PFSK-1 (cell line): ENCODE measurements around the gene CYP26A1.

Source experiments
- FOXP2 ChIP-seq: optimal IDR thresholded peaks from 2 replicates; pipeline ENCODE3; 2011; ENCODE audit warnings: borderline replicate concordance, control low read depth, inconsistent platforms; ENCODE audit not compliant: insufficient read depth; ENCODE audit errors: extremely low read length, extremely low read depth
- POLR2AphosphoS5 ChIP-seq: IDR thresholded peaks from 2 replicates; pipeline ENCODE4 v1.6.1; 2012; ENCODE audit warnings: low read depth, mild to moderate bottlenecking, control low read depth, low read length, moderate library complexity
- SIN3A ChIP-seq: IDR thresholded peaks from 2 replicates; pipeline ENCODE4 v1.6.1; 2012; ENCODE audit warnings: mild to moderate bottlenecking, low read length, moderate library complexity, borderline replicate concordance; ENCODE audit not compliant: insufficient read depth
- TAF1 ChIP-seq: IDR thresholded peaks from 2 replicates; pipeline ENCODE4 v1.6.1; 2012; ENCODE audit warnings: low read length, control low read depth, borderline replicate concordance; ENCODE audit not compliant: insufficient read depth
- TF ChIP-seq, protein P1 (sequence below), 2 experiments: IDR thresholded peaks; 2 replicates each; pipeline versions ENCODE4 v1.6.1 to v1.8.0; 2011 to 2012; ENCODE audit warnings: low read depth in 2 of 2, low read length in 2 of 2, control low read depth in 1 of 2, inconsistent platforms in 1 of 2, mild to moderate bottlenecking in 1 of 2, moderate library complexity in 1 of 2; ENCODE audit not compliant: insufficient read depth in 1 of 2

Gene CYP26A1

DNA sequence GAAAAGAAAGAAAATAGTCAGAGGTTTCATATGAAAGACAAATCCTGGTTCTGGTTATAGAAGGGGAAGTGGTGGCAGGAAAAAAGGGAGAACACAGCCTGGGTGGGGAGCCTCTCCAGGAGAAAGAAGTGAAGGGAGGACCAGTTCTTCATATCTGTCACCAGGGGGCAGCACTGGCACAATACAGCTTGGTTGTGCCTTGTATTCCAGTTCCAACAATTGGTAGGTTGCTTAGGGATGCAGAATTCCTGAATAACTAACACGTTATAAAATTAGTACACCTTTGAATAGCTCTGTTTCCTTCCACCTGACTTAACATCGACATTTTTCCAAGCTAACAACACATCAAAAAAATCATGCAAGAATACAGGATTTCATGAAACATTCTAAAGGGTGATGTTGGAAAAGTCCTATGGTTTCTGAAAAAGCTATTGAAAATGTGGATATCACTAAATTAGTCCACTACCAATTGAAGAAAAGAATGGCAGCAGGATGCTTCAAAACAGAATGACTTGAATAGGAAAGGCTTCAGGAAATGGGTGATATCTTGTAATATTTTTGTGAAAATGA lies 52.9 kb downstream of the CYP26A1 start:
- TF ChIP-seq TAF1 (no peak), POLR2AphosphoS5 (no peak), FOXP2 (no peak), SIN3A (no peak)
- TF ChIP-seq, protein P1, sequence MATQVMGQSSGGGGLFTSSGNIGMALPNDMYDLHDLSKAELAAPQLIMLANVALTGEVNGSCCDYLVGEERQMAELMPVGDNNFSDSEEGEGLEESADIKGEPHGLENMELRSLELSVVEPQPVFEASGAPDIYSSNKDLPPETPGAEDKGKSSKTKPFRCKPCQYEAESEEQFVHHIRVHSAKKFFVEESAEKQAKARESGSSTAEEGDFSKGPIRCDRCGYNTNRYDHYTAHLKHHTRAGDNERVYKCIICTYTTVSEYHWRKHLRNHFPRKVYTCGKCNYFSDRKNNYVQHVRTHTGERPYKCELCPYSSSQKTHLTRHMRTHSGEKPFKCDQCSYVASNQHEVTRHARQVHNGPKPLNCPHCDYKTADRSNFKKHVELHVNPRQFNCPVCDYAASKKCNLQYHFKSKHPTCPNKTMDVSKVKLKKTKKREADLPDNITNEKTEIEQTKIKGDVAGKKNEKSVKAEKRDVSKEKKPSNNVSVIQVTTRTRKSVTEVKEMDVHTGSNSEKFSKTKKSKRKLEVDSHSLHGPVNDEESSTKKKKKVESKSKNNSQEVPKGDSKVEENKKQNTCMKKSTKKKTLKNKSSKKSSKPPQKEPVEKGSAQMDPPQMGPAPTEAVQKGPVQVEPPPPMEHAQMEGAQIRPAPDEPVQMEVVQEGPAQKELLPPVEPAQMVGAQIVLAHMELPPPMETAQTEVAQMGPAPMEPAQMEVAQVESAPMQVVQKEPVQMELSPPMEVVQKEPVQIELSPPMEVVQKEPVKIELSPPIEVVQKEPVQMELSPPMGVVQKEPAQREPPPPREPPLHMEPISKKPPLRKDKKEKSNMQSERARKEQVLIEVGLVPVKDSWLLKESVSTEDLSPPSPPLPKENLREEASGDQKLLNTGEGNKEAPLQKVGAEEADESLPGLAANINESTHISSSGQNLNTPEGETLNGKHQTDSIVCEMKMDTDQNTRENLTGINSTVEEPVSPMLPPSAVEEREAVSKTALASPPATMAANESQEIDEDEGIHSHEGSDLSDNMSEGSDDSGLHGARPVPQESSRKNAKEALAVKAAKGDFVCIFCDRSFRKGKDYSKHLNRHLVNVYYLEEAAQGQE (IDR thresholded peaks at IDR 0.05; ENCODE audit: insufficient read depth in 1 of 2, low read depth in 2 of 2, low read length in 2 of 2) = no peak
